ENCODE results near the gene DRC1.

- TF ChIP-seq, protein P1, sequence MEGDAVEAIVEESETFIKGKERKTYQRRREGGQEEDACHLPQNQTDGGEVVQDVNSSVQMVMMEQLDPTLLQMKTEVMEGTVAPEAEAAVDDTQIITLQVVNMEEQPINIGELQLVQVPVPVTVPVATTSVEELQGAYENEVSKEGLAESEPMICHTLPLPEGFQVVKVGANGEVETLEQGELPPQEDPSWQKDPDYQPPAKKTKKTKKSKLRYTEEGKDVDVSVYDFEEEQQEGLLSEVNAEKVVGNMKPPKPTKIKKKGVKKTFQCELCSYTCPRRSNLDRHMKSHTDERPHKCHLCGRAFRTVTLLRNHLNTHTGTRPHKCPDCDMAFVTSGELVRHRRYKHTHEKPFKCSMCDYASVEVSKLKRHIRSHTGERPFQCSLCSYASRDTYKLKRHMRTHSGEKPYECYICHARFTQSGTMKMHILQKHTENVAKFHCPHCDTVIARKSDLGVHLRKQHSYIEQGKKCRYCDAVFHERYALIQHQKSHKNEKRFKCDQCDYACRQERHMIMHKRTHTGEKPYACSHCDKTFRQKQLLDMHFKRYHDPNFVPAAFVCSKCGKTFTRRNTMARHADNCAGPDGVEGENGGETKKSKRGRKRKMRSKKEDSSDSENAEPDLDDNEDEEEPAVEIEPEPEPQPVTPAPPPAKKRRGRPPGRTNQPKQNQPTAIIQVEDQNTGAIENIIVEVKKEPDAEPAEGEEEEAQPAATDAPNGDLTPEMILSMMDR (IDR thresholded peaks at IDR 0.05), result no peak
- TF ChIP-seq POLR2A (IDR thresholded peaks at IDR 0.05), result no peak
Measured at GRCh38 chr2:26460613-26461031, 58.9 kb downstream of the DRC1 start.

All from lower leg skin (tissue), 3 donors.